LoVo (cell line): ENCODE data around the gene POMT1.

Experiments used
- DNase-seq: peaks from one replicate; pipeline ENCODE4 v3.0.0-alpha.2; 2016; ENCODE audit warnings: low spot score

Gene POMT1

DNA sequence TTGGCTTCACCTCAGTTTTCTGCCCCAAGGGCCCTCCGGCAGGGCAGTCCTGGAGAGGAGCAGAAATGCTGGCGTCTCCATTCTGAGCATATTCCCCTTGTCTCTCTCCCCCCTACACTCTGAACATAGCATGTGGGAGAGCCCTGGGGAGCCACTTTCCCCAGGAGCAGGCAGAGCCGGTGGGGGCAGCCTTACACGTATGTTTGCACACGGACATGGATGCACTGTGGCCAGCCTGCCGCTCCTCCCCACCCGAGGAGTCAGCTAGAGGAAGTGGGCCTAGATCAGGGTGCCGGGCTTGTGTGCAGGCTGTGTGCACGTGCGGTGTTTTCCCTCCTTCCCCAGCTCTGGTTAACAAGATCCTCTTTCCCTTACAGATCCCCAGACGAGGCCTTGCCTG is 25.4 kb upstream of the POMT1 start:
- DNase-seq: no peak

GRCh38 chr9:131477816-131478419 is 24.8 kb upstream of the POMT1 start:
- no peak for DNase-seq

GRCh38 chr9:131478421-131478868 is 24.3 kb upstream of the POMT1 start:
- peak; percentile 5 for DNase-seq

DNA sequence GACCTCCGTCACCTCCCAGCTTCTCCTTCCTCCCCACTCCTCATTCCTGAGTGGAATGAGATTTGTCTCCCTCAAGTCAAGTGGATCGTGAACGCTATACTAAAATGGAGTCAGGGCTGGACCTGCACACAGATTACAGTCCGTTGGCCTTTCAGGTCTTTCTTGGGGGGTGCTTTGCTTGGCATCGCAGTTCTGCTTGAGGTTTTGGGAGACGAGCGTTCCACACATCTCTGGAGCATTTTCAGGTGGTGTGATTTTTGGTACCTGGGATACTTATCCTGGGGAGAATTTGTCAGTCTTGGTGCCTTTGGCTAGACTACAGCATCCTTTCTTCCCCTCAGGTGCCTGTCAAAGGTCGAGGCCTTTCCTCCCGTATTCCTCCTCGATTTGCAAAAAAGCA is 23.8 kb upstream of the POMT1 start:
- DNase-seq: no peak

GRCh38 chr9:131480258-131480657 is 22.5 kb upstream of the POMT1 start:
- DNase-seq: no peak

DNA sequence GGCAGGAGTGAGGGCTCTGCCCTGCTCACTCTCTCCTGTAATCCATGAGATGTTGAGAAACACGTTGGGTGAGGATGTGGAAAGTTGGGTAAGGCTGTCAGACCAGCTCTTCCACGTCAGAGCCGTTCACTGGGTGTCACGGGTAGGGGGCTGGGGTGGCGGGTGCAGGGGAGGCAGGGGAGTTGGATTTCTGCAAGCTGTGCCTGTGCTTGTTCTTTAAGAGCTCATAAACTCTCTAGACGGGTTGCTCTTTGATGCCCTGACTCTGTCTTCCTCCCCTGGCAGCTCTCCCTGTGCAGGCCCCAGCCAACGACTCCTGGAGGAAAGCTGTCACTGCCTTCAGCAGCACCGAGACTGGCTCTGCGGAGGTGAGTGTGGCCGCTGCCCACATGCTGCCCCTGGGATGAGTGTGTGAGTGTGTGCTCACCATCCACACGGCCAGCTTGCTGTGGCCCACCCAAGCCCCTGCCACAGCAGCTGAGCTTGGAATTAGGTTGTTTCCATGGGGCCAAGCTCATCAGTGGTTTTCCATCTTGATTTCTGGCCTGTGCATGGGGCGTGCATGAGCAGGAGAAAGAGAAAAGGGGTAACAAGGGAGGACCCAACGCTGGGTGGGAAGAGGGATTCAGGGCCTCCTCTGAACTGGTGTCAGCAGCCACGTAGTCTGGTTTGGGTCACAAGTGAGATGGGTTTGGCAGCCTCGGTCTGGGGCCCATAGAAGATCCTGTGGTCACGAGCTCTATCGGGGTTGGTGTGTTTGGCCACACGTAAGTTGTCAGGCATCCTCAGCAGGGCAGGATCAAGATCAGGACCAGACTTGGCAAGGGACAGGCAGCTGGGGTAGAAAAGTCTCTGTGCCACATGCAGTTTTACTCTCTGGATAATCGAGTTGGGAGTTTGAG is 21.0 kb upstream of the POMT1 start:
- DNase-seq: no peak

DNA sequence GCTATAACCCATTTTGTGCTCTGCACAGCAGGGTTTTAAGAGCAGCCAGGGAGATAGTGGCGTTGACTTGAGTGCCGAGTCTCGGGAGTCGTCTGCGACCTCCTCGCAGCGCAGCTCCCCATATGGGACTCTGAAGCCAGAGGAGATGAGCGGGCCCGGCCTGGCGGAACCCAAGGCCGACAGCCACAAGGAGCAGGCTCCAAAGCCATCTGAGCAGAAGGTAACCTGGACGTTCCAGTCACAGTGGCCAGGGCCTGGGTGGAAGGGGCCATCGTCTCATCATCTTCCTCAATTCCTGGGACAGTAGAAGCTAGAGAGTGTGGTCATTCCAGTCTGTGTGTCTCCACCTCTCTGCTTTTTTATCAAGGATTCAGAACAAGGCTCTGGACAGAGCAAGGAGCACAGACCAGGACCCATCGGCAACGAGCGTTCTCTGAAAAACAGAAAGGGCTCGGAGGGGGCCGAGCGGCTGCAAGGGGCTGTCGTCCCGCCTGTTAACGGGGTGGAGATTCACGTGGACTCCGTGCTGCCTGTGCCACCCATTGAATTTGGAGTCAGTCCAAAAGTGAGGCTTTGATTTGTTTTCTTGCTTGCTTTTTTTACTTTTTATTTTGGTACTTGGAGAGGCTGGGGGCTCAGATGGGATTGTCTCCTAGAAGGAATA is 20.2 kb upstream of the POMT1 start:
- no peak for DNase-seq

DNA sequence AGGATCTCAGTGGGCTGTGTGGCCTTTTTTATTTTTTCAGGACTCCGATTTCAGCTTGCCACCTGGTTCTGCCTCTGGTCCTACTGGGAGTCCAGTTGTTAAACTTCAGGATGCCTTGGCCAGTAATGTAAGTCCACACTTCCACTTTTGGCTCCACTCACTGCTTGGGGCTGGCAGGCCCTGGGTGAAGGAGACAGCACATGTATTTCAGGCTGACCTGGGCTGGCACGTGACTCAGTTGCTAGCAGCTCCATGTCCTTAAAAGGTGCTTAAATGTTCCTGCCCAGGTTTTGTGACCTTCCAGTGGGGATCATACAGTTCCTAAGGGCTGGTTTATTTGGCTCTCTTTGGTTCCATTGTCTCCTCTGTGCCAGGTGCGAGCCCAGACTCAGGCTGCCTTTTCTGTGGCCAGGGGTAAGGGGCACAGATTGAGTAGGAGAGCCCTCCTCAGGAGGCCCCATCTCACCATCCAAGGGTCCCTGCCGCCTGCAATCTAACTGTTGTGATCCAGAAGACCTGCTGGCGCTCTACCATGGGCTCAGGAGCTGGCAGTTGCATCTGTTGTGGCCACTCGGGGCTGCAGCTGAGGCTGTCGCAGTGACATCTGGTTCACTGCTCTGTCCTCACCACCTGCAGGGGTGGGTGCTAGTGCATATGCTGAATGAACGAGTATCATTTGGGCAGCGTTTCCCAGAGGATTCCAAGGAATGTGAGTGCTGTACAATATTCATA is 19.2 kb upstream of the POMT1 start:
- no peak for DNase-seq

- no peak for DNase-seq
Measured at GRCh38 chr9:131484051-131484445, 18.7 kb upstream of the POMT1 start.

DNA sequence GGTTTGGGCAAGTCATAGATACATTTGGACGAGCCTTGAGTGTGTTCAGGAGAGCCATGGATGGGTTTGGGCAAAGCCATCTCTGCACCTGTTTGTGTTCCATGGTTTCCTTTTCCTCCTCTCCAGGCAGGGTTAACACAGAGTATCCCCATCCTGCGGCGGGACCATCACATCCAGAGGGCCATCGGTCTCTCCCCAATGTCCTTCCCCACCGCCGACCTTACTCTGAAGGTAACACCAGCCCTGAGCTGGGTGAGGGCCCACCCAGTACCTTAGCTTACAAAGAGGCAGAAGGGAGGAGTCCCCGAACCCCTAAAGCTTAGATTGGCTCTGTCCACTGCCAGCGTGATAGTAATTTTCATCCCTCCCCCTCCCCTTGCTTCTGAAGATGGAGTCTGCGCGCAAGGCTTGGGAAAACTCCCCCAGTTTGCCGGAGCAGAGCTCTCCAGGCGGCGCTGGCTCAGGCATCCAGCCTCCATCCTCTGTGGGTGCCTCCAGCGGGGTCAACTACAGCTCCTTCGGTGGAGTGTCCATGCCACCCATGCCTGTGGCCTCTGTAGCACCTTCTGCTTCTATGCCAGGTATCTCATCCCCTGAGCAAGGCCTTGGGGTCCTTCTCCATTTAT is 18.0 kb upstream of the POMT1 start:
- DNase-seq: no peak

DNA sequence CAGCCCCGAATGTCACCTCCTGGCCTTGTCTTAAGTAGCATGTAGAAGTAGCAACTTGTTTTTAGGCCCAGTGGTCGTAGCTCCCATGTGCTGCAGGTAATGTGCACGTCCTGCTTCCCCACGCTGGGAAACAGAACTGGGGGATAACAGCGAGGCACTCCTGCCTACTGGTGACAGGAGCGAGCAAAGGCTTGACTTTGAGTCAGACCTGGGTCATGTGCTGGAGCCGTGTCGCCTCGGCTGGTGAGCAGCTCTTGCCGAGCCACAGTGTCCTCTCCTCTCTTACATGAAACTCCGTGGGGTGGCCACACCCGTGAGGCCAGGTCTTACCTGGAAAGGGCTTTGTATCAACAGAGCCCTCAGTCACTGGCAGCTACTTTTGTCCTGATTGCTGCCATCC is 17.5 kb upstream of the POMT1 start:
- DNase-seq: no peak

DNA sequence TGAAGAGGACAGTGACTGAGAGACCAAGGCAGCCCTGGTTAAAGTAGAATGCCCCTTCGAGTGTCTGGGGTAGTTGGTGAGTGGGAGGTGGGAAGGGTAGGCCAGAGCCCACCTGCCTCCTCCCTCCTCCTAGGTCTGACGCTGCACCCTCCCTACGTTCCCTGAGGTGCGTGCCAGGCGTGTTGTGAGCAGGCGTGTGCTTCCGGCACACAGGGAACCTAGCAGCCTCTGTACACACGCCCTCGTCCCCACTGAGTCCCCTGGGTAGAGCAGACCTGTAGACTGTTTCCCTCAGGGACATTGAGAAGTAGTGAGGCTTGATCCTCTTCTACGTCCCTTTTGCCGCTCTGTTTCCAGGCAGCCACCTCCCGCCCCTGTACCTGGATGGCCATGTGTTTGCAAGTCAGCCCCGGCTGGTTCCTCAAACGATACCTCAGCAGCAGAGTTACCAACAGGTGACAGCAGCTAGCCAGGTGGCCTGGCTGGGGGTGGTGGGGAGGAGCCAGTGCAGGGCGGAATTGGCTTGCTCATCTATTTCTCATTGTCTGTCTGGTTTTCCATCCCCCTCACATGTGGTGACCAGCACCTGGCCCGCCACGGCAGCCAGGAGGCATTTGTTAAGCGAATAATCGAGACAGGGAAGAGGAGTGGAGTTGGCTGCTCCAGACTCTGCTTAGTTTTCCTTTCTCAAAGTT is 16.8 kb upstream of the POMT1 start:
- no peak for DNase-seq

DNA sequence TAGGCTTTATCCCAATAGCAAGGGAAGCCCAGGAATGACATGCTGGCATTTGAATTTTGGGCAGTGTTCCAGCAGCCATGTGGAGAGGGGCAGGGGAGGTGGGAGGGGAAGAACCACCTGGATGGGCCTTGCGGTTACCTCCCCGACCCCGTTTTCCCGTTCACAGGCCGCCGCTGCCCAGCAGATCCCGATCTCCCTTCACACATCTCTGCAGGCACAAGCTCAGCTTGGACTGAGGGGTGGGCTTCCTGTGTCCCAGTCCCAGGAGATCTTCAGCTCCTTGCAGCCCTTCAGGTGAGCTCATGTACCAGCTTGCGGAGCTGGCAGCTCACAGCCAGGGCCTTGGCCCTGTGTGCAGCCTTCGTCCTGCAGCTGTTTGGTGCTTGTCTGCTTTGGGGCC is 15.7 kb upstream of the POMT1 start:
- DNase-seq: no peak

- no peak for DNase-seq
Measured at GRCh38 chr9:131487621-131488031, 15.1 kb upstream of the POMT1 start.

DNA sequence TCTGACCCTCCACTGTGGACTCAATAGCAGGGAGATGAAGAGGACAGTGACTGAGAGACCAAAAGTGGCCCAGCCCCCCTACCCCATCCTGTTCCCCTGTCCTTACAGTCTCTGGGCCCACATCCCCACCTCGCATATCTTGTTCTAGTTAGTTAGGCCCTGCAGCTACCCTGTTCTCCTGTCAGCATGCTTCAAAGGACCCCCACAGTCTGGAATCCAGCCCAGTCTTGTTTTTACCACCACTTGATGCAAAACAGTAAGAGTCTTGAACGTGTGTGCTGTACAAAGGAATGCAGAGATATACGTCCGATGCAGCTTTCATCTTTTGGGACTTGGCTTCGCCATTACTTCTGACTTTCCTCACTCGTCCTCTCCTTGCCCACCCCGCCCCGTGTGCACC is 12.2 kb upstream of the POMT1 start:
- no peak for DNase-seq

GRCh38 chr9:131491001-131491710 is 11.6 kb upstream of the POMT1 start:
- no peak for DNase-seq

GRCh38 chr9:131492070-131492469 is 10.6 kb upstream of the POMT1 start:
- DNase-seq: no peak

- DNase-seq: no peak
Measured at GRCh38 chr9:131494296-131494870, 8.3 kb upstream of the POMT1 start.

GRCh38 chr9:131495785-131496184 is 6.9 kb upstream of the POMT1 start:
- no peak for DNase-seq

DNA sequence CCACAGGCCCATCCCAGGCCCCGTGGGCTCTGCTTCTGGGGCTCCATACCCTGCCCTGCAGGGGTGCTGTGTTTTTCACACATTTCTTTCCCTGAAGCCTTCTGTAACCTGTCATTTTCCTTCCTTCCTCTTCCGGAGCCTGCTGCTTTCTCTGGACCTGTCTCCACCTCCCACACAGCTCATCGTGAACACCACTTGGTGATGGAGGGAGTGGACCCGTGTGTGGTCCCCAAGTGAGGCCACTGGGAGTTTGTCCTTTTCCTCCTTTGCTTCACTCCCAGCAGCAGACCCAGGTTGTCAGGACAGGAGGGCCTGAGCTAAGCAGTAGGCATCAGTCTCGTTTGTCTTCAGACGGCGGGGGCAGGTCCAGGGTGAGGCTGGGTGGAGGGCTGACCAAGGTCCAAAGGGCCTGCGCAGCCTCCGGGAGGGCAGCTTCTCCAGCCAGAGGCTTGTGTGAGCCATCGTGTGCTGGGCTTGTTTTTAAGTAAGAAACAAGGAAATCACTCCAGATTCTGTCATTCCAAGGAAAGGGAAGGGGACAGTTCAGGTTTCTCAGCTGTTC is 5.8 kb upstream of the POMT1 start:
- no peak for DNase-seq
